Transverse colon (tissue), 4 donors: ENCODE measurements around the gene LMAN2L. TPM values are rescaled to one million over a fixed set of nuclear protein-coding genes. Genes with fewer than 3 reads are reported as not detected.

Experiments
- DNase-seq: peaks from one replicate; pipeline ENCODE4 v3.0.0-alpha.2; 2019
- H3K27ac ChIP-seq, 4 donors: fragments of 200-600 bp; sonication (generic); 2 replicates each; pipeline ENCODE4 v1.5.1; 2016 to 2018; ENCODE audit warnings: inconsistent platforms in 4 of 4
- H3K27me3 ChIP-seq: fragments of 200-600 bp; sonication (generic); 2 replicates; pipeline ENCODE4 v1.5.1; 2017; ENCODE audit warnings: inconsistent platforms
- H3K36me3 ChIP-seq, 4 donors: fragments of 200-600 bp; sonication (generic); 2 replicates each; pipeline ENCODE4 v1.5.1; 2017 to 2019; ENCODE audit warnings: inconsistent platforms in 4 of 4
- H3K4me1 ChIP-seq, 4 donors: fragments of 200-600 bp; sonication (generic); 2 replicates each; pipeline ENCODE4 v1.5.1; 2017 to 2020; ENCODE audit warnings: inconsistent platforms in 4 of 4
- H3K4me3 ChIP-seq, 4 donors: fragments of 200-600 bp; sonication (generic); 1 replicate in 1 of 4; 2 replicates in 3 of 4; pipeline versions ENCODE4 v1.5.1 to v1.6.1; 2017 to 2019; ENCODE audit warnings: inconsistent platforms in 4 of 4
- H3K9me3 ChIP-seq, 2 donors: fragments of 200-600 bp; sonication (generic); 2 replicates each; pipeline ENCODE4 v1.5.1; 2017 to 2019; ENCODE audit warnings: inconsistent platforms in 2 of 2
- CTCF ChIP-seq, 5 experiments: fragments of 200-600 bp in 3 of 5; fragments of 450-650 bp in 2 of 5; sonication (generic) in 3 of 5; IDR thresholded peaks; 1 replicate in 2 of 5; 2 replicates in 3 of 5; pipeline ENCODE4 v1.5.1; 2016 to 2017; ENCODE audit warnings: antibody characterized with exemption in 5 of 5, inconsistent platforms in 3 of 5, mild to moderate bottlenecking in 2 of 5, moderate library complexity in 1 of 5
- EP300 ChIP-seq: sonication (generic); formaldehyde crosslinking; IDR thresholded peaks from one replicate; pipeline ENCODE4 v1.6.1; 2017; ENCODE audit warnings: antibody characterized with exemption, low read depth
- POLR2A ChIP-seq: fragments of 450-650 bp; IDR thresholded peaks from one replicate; pipeline ENCODE4 v1.6.1; 2016; ENCODE audit warnings: antibody characterized with exemption, mild to moderate bottlenecking, moderate library complexity
- POLR2AphosphoS5 ChIP-seq, 3 donors: sonication (generic); formaldehyde crosslinking; IDR thresholded peaks; one replicate each; pipeline ENCODE4 v1.6.1; 2016; ENCODE audit warnings: antibody characterized with exemption in 3 of 3
- WGBS, 2 donors: methylation state at CpG; one replicate each; pipeline ENCODE4 v1.1.5; 2018; ENCODE audit warnings: low coverage in 1 of 2; 5-methylcytosine and 5-hydroxymethylcytosine counted together
- in situ Hi-C, 4 donors: fragments of 200-750 bp; cut with MboI; loops; one replicate each; pipeline versions ENCODE4 v1.15.0 to v1.15.1; 2017; ENCODE audit warnings: low sequenced_read_pairs in 3 of 4, low pct_ligation_motif_present in 1 of 4, low pct_unique_long_range_greater_than_20kb in 1 of 4
- intact Hi-C: fragments of 100-400 bp; cut with DNase I; formaldehyde crosslinking; loops from one replicate; pipeline ENCODE4 v1.15.1; 2023; ENCODE audit warnings: low total_unique reads
- total RNA-seq, 4 donors: library from RNA; depleted of rRNA; stranded (reverse); fragments of >200 nt; gene quantifications; one replicate each; pipeline ENCODE4 v1.1.0, GENCODE V29; 2016

Gene LMAN2L
- total RNA-seq, 4 donors from 2014 or later: 16.7 to 27.3 (median 19.0) TPM

DNA sequence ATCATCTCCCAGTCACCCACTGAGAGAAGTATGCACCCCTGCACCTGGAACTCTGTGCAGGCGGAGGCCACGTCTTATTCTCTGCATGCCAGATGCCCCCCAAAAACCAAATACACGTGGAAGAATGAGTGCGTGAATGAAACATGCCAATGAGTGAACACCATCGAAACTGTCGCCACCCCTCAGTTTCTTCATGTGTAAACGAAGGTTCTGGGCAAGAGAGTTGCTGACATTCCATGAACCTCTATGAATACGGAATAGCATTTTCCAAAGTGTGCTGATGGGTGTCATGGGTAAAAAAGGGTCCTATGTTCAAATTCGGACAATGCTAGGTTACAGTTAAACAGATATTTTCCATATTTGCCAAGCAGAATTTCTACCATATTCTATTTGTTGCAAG, 77.5 kb downstream of the LMAN2L start:
- TF ChIP-seq POLR2A: no peak
- no peaks in the 10 kb centered on the region for H3K9me3 ChIP-seq
- no peaks in the 10 kb centered on the region for H3K27me3 ChIP-seq
- no peak overlapping the region for H3K27ac ChIP-seq
- no peaks in the 10 kb centered on the region for H3K36me3 ChIP-seq
- intact Hi-C loops: no loop called here
- DNase-seq: no peak
- H3K4me3 ChIP-seq: no peak overlapping the region
- 84 to 93% methylated on average over 7 to 9 of the region's 9 CpGs for WGBS, 2 donors
- in situ Hi-C loops: no loop called here
- no peaks in the 10 kb centered on the region for H3K4me1 ChIP-seq

DNA sequence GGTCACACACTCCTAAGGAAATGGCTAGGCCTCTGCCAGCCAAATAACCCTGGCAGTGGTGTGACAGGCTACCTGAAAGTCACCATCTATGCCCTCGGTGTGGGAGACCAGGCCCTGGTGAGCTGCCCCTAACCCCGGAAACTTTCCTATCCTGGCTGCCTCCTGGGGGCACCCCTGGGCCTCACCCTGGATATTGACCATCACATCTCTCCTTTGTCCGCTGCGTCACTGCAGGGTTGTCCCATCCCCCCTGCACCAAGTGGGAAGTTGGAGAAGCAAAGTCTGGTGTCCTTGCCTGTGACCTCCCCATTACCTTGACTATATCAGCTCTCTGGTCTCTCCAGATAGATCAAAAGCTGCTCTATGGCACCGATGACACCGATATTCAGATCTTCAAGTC, 78.5 kb downstream of the LMAN2L start:
- Histone ChIP-seq H3K27ac (no peak overlapping the region), H3K27me3 (no peaks in the 10 kb centered on the region), H3K4me1 (no peaks in the 10 kb centered on the region), H3K9me3 (no peaks in the 10 kb centered on the region), H3K4me3 (no peak overlapping the region), H3K36me3 (no peaks in the 10 kb centered on the region)
- WGBS, 2 donors: 92% methylated on average over 6 of the region's 6 CpGs; no CpG with 5 or more reads in 1 of the 2 donors
- no peak for DNase-seq
- in situ Hi-C loops: no loop called here
- intact Hi-C loops: no loop called here
- TF ChIP-seq EP300: no peak
- no peak for TF ChIP-seq POLR2A
- TF ChIP-seq CTCF (IDR thresholded peaks at IDR 0.05): no peak
- no peak for TF ChIP-seq POLR2AphosphoS5 (IDR thresholded peaks at IDR 0.05)

- no peaks in the 10 kb centered on the region for H3K9me3 ChIP-seq
- H3K27ac ChIP-seq: no peak overlapping the region
- intact Hi-C loops (no loop called here), in situ Hi-C loops (no loop called here)
- H3K36me3 ChIP-seq: no peaks in the 10 kb centered on the region
- TF ChIP-seq CTCF (IDR thresholded peaks at IDR 0.05) (no peak), POLR2A (no peak), POLR2AphosphoS5 (IDR thresholded peaks at IDR 0.05) (no peak), EP300 (no peak)
- no peak for DNase-seq
- H3K27me3 ChIP-seq: no peaks in the 10 kb centered on the region
- H3K4me3 ChIP-seq: no peak overlapping the region
- H3K4me1 ChIP-seq: no peaks in the 10 kb centered on the region
These were observed 83.3 kb downstream of the LMAN2L start for GRCh38 chr2:96656540-96656939.

Other genes with a start within 250 kb of the LMAN2L start
- 1 to 10 TPM in 2 of 4 donors, under 1 TPM in 1, not detected in 1; 0.32 to 7.9 (median 7.0) TPM for gene NEURL3, start 234.7 kb downstream of the LMAN2L start, total RNA-seq
- 100 to 1,000 TPM in 1 of 4 donors, 10 to 100 TPM in 2, 1 to 10 TPM in 1; 9.8 to 113 (median 18.1) TPM for gene ARID5A, start 203.3 kb downstream of the LMAN2L start, total RNA-seq
- 10 to 100 TPM; 45.6 to 59.9 (median 53.4) TPM for gene KANSL3, start 101.8 kb downstream of the LMAN2L start, total RNA-seq
- gene FER1L5, start 97.3 kb downstream of the LMAN2L start, total RNA-seq: not detected
- gene CNNM4, start 20.8 kb upstream of the LMAN2L start, total RNA-seq: 100 to 1,000 TPM in 1 of 4 donors, 10 to 100 TPM in 3; 66.5 to 134 (median 85.7) TPM
- gene CNNM3, start 76.2 kb upstream of the LMAN2L start, total RNA-seq: 10 to 100 TPM; 14.2 to 54.3 (median 22.3) TPM
- gene ANKRD23, start 104.0 kb upstream of the LMAN2L start, total RNA-seq: 10 to 100 TPM in 1 of 4 donors, 1 to 10 TPM in 3; 4.1 to 22.7 (median 7.0) TPM
- 10 to 100 TPM in 3 of 4 donors, 1 to 10 TPM in 1; 9.7 to 55.3 (median 12.7) TPM for gene ANKRD39, start 118.0 kb upstream of the LMAN2L start, total RNA-seq
- gene SEMA4C, start 130.0 kb upstream of the LMAN2L start, total RNA-seq: 10 to 100 TPM in 3 of 4 donors, 1 to 10 TPM in 1; 3.6 to 23.9 (median 17.4) TPM
- not detected for gene FAM178B, start 246.5 kb upstream of the LMAN2L start, total RNA-seq